ENCODE measurements around the gene DCTN2.

GRCh38 chr12:57554897-57555296 is 7.9 kb upstream of the DCTN2 start:
- no peak for TF ChIP-seq CTCF (conservative IDR thresholded peaks at IDR 0.05; ENCODE audit: low read length)
- TF ChIP-seq EZH2phosphoT487 (IDR thresholded peaks at IDR 0.05; ENCODE audit: borderline replicate concordance, low read depth, low read length): no peak
